GM12878 (cell line): ENCODE measurements around the gene IPO11. TPM values are rescaled to one million over a fixed set of nuclear protein-coding genes. Genes with fewer than 3 reads are reported as not detected.

Source experiments
- ATAC-seq: fragments of 200-7000 bp; cut with Tn5 transposase; 3 replicates; pipeline ENCODE4 v1.9.1; 2020; ENCODE audit warnings: mild to moderate bottlenecking, moderate library complexity
- BruUV-seq: library from RNA; stranded (reverse); fragments of 400-500 nt; replicated peaks from 2 replicates; lab custom pipeline; 2021; lab: Mats Ljungman, UMichigan
- CTCF ChIA-PET: fragments of 300-600 bp; sonication (Branson Sonifier 250); formaldehyde crosslinking; extraction: SDS; loops from one replicate; lab custom pipeline; 2021; ENCODE audit warnings: inconsistent platforms; lab: Yijun Ruan, JAX
- POLR2A ChIA-PET: fragments of 350-600 bp; formaldehyde crosslinking; extraction: SDS; loops from one replicate; lab custom pipeline; 2021; ENCODE audit warnings: inconsistent platforms; lab: Charles Lee
- RAD21 ChIA-PET: fragments of 300-600 bp; sonication (Branson Sonifier 250); formaldehyde crosslinking; loops from one replicate; lab custom pipeline; 2023; ENCODE audit warnings: antibody characterized with exemption; ENCODE audit not compliant: unreplicated experiment; lab: Charles Lee
- SMC1A ChIA-PET: fragments of 300-600 bp; sonication (Branson Sonifier 250); formaldehyde crosslinking; loops from one replicate; lab custom pipeline; 2023; ENCODE audit not compliant: unreplicated experiment, uncharacterized antibody; lab: Charles Lee
- DNase-seq: peaks from one replicate; pipeline ENCODE4 v3.0.0-alpha.2; 2011; ENCODE audit warnings: low read depth, low spot score
- FAIRE-seq: peaks from 3 replicates; lab custom pipeline; 2011; peaks lifted over from hg19 to GRCh38; lab: Jason Lieb, UNC
- H2AFZ ChIP-seq: 2 replicates; pipeline ENCODE4 v1.6.0; 2011; ENCODE audit warnings: low read depth, low read length, control low read depth; ENCODE audit not compliant: control insufficient read depth
- H3K27ac ChIP-seq: 2 replicates; pipeline ENCODE4 v1.5.1; 2011; ENCODE audit warnings: control low read depth; ENCODE audit not compliant: control insufficient read depth, insufficient read depth
- H3K27me3 ChIP-seq, 2 experiments: replicated peaks in 1 of 2; 2 replicates each; pipeline versions ENCODE4 v1.6.0 to v1.6.1; 2011; ENCODE audit warnings: low read length in 1 of 2; ENCODE audit not compliant: control insufficient read depth in 2 of 2, insufficient read depth in 2 of 2
- H3K36me3 ChIP-seq, 2 experiments: 2 replicates each; pipeline ENCODE4 v1.5.1; 2011; ENCODE audit warnings: low read length in 1 of 2; ENCODE audit not compliant: control insufficient read depth in 2 of 2, insufficient read depth in 2 of 2
- H3K4me1 ChIP-seq: 2 replicates; pipeline ENCODE4 v1.6.1; 2011; ENCODE audit warnings: mild to moderate bottlenecking, low read length, moderate library complexity, mixed read lengths; ENCODE audit not compliant: control insufficient read depth, insufficient read depth
- H3K4me2 ChIP-seq: 2 replicates; pipeline ENCODE4 v1.6.0; 2011; ENCODE audit warnings: control low read depth; ENCODE audit not compliant: control insufficient read depth, insufficient read depth
- H3K4me3 ChIP-seq: fragments of 200-600 bp; sonication (generic); 2 replicates; pipeline ENCODE4 v1.5.1; 2016
- H3K79me2 ChIP-seq: 2 replicates; pipeline ENCODE4 v1.6.0; 2011; ENCODE audit warnings: low read length; ENCODE audit not compliant: control insufficient read depth, insufficient read depth
- H3K9ac ChIP-seq: 2 replicates; pipeline ENCODE4 v1.8.0; 2011; ENCODE audit warnings: low read length, control low read depth, mixed read lengths; ENCODE audit not compliant: control insufficient read depth, insufficient read depth
- H3K9me3 ChIP-seq: replicated peaks from 3 replicates; pipeline ENCODE4 v1.5.1; 2011; ENCODE audit warnings: mild to moderate bottlenecking, low read length; ENCODE audit not compliant: control insufficient read depth, insufficient read depth
- H4K20me1 ChIP-seq: 2 replicates; pipeline ENCODE4 v1.6.0; 2011; ENCODE audit not compliant: control insufficient read depth, insufficient read depth
- BCL11A ChIP-seq: IDR thresholded peaks from 2 replicates; pipeline ENCODE4 v1.6.1; 2011; ENCODE audit warnings: low read depth, low read length
- BMI1 ChIP-seq: fragments of 450-650 bp; IDR thresholded peaks from 2 replicates; pipeline ENCODE4 v1.6.1; 2016; ENCODE audit warnings: mild to moderate bottlenecking, moderate library complexity, borderline replicate concordance
- CHD1 ChIP-seq: IDR thresholded peaks from 2 replicates; pipeline ENCODE4 v1.6.1; 2012; ENCODE audit warnings: low read depth, low read length, improper control_type of control experiment
- GATAD2B ChIP-seq: fragments of 450-650 bp; conservative IDR thresholded peaks from 2 replicates; pipeline ENCODE4 v1.6.1; 2017; ENCODE audit warnings: low read depth, mild to moderate bottlenecking, moderate library complexity
- HDGF ChIP-seq: fragments of 450-650 bp; IDR thresholded peaks from 2 replicates; pipeline ENCODE4 v1.6.1; 2016; ENCODE audit warnings: antibody characterized with exemption
- IRF5 ChIP-seq: fragments of 450-650 bp; IDR thresholded peaks from 2 replicates; pipeline ENCODE4 v1.6.1; 2017; ENCODE audit warnings: borderline replicate concordance
- JUNB ChIP-seq: IDR thresholded peaks from 2 replicates; pipeline ENCODE4 v1.6.1; 2016; ENCODE audit warnings: antibody characterized with exemption, mild to moderate bottlenecking
- NR2F1 ChIP-seq: fragments of 450-650 bp; conservative IDR thresholded peaks from 2 replicates; pipeline ENCODE4 v1.6.1; 2017; ENCODE audit warnings: mild to moderate bottlenecking
- POLR2A ChIP-seq: IDR thresholded peaks from 2 replicates; pipeline ENCODE4 v1.6.1; 2011; ENCODE audit warnings: low read depth, mild to moderate bottlenecking, low read length
- POLR2AphosphoS2 ChIP-seq: IDR thresholded peaks from 2 replicates; pipeline ENCODE4 v1.6.1; 2011; ENCODE audit warnings: low read depth, mild to moderate bottlenecking, low read length, improper control_type of control experiment, moderate library complexity
- POU2F2 ChIP-seq: IDR thresholded peaks from 3 replicates; pipeline ENCODE4 v1.6.1; 2011; ENCODE audit warnings: low read depth, mild to moderate bottlenecking, low read length, borderline replicate concordance
- SMARCA5 ChIP-seq: fragments of 450-650 bp; IDR thresholded peaks from 2 replicates; pipeline ENCODE4 v1.6.1; 2017; ENCODE audit warnings: mild to moderate bottlenecking
- TCF3 ChIP-seq: IDR thresholded peaks from 2 replicates; pipeline ENCODE4 v1.6.1; 2012; ENCODE audit warnings: low read depth, mild to moderate bottlenecking, low read length, borderline replicate concordance; ENCODE audit not compliant: insufficient read depth
- USF1 ChIP-seq: IDR thresholded peaks from 2 replicates; pipeline ENCODE4 v1.6.1; 2011; ENCODE audit warnings: borderline replicate concordance, low read depth, mild to moderate bottlenecking, moderate library complexity, mixed read lengths, low read length; ENCODE audit not compliant: insufficient read depth; ENCODE audit errors: extremely low read length
- YY1 ChIP-seq: IDR thresholded peaks from 2 replicates; pipeline ENCODE4 v1.6.1; 2011; ENCODE audit warnings: low read depth, mild to moderate bottlenecking, low read length
- ZNF207 ChIP-seq: fragments of 450-650 bp; IDR thresholded peaks from 2 replicates; pipeline ENCODE4 v1.6.1; 2014; ENCODE audit warnings: antibody characterized with exemption, mild to moderate bottlenecking, borderline replicate concordance
- ZNF687 ChIP-seq: fragments of 450-650 bp; IDR thresholded peaks from 2 replicates; pipeline ENCODE4 v1.6.1; 2017; ENCODE audit warnings: mild to moderate bottlenecking, moderate library complexity
- WGBS: methylation state at CpG from one replicate; pipeline ENCODE4 v1.1.6; 2016; ENCODE audit warnings: low lambda C conversion rate; ENCODE audit not compliant: insufficient replicate concordance, insufficient coverage; ENCODE audit errors: missing lambda C conversion rate; 5-methylcytosine and 5-hydroxymethylcytosine counted together
- in situ Hi-C: fragments of 300-500 bp; cut with MboI; formaldehyde crosslinking; loops from 9 replicates; pipeline ENCODE4 v1.14.3; 2018; ENCODE audit warnings: mixed read lengths
- intact Hi-C: fragments of 100-400 bp; cut with micrococcal nuclease; formaldehyde crosslinking; loops from one replicate; pipeline ENCODE4 v1.14.2; 2022; ENCODE audit not compliant: unreplicated experiment
- polyA plus RNA-seq, 11 experiments: library from polyadenylated mRNA; depleted of rRNA in 4 of 11; unstranded in 6 of 11; stranded (reverse) in 5 of 11; fragments of >200 nt; fragmentation: Nextera tagmentation in 4 of 11; fragmentation: Illumina TruSeq in 1 of 11; extraction: Ambion mirVana in 4 of 11; extraction: Trizol in 1 of 11; gene quantifications; 1 replicate in 1 of 11; 2 replicates in 10 of 11; pipeline versions ENCODE4 v1.2.1 to v1.2.3, GENCODE V29; 2011 to 2016; ENCODE audit warnings: inconsistent platforms in 2 of 11, missing spikeins in 2 of 11, low read depth in 1 of 11
- total RNA-seq, 4 experiments: library from RNA; depleted of rRNA in 3 of 4; stranded (reverse); fragments of >200 nt in 3 of 4; fragmentation: Illumina TruSeq in 1 of 4; extraction: Trizol in 1 of 4; gene quantifications; 2 replicates each; pipeline versions ENCODE4 v1.2.1 to v1.2.3, GENCODE V29; 2013 to 2021

IPO11 gene
- total and polyA plus RNA-seq, 10 of the 15 experiments (the other 5 are each of a cell fraction or from before 2014, with no cell fraction given): 14.1 to 49.3 (median 29.8) TPM

GRCh38 chr5:62403411-62404250 is 8.9 kb upstream of the IPO11 start, which contains the start of gene DIMT1:
Gene DIMT1, minus strand, starts transcription at chr5:62403905. Its CDS starts 133 bp downstream, at chr5:62403772.
- ATAC-seq (peak; percentile 98), FAIRE-seq (peak; percentile 96), DNase-seq (peak; percentile 86)
- no peaks in the 10 kb centered on the region for H3K27me3 ChIP-seq
- no peaks in the 10 kb centered on the region for H3K9me3 ChIP-seq
- in situ Hi-C loops: no loop called here
- no peaks in the 10 kb centered on the region for H3K36me3 ChIP-seq
- H3K4me3 ChIP-seq: peak within 1 kb of the TSS; percentile 87
- ChIA-PET CTCF (interaction anchor here (0.7 to 3.7 kb wide), 14 partner anchors 9 to 376 kb away, joined by 3 to 36 read pairs (median 4); partner anchors contain the start of gene IPO11), RAD21 (interaction anchor here (0.7 to 4.1 kb wide), 12 partner anchors 9 to 179 kb away, joined by 3 to 41 read pairs (median 3); partner anchors contain the start of gene IPO11), SMC1A (interaction anchor here (0.5 to 3.8 kb wide), 18 partner anchors 9 to 179 kb away, joined by 3 to 47 read pairs (median 4); partner anchors contain the start of genes IPO11 and KIF2A), POLR2A (interaction anchor here (0.8 to 3.8 kb wide), 10 partner anchors 9 to 116 kb away, joined by 3 to 56 read pairs (median 4); partner anchors contain the start of genes IPO11 and KIF2A)
- intact Hi-C loops: loop anchor here (5.0 kb wide), 1 partner anchor 96 kb away; the partner anchor contains the start of gene KIF2A
- H3K4me2 ChIP-seq: peak within 1 kb of the TSS; percentile 26
- H3K79me2 ChIP-seq: peaks cover 16% of the 10 kb centered on the region
- under 1% methylated on average over 66 of the region's 66 CpGs for WGBS
- H3K27ac ChIP-seq: peak within 1 kb of the TSS; percentile 94
- 0 out of 2 replicates have a peak, but pooled peaks cover 6% of the 10 kb centered on the region for H3K4me1 ChIP-seq
- peak within 1 kb of the TSS; percentile 91 for H2AFZ ChIP-seq
- H4K20me1 ChIP-seq: no peaks in the 10 kb centered on the region
- BruUV-seq: TSS peak; percentile 75
- peak within 1 kb of the TSS; percentile 81 for H3K9ac ChIP-seq
- peak; percentile 26; the same call in 1 of the 3 replicates for TF ChIP-seq POU2F2
- TF ChIP-seq POLR2AphosphoS2: peak; percentile 86
- no peak for TF ChIP-seq JUNB
- TF ChIP-seq USF1: peak; percentile 73
- no peak for TF ChIP-seq IRF5
- peak; percentile 87; the same call in 1 of the 2 replicates for TF ChIP-seq ZNF207
- peak; percentile 90 for TF ChIP-seq HDGF
- peak; percentile 56 for TF ChIP-seq SMARCA5
- 0 out of 2 replicates have a peak, but pooled peaks have one; percentile 40 for TF ChIP-seq CHD1
- peak; percentile 64; the same call in 1 of the 2 replicates for TF ChIP-seq YY1
- peak; percentile 95 for TF ChIP-seq POLR2A
- TF ChIP-seq BCL11A: no peak
- peak; percentile 91 for TF ChIP-seq ZNF687
- TF ChIP-seq BMI1: no peak
- peak; percentile 84 for TF ChIP-seq GATAD2B
- peak; percentile 73 for TF ChIP-seq TCF3
- TF ChIP-seq NR2F1: peak; percentile 93
